Endothelial cell of umbilical vein (primary cell): ENCODE measurements around the gene ADGRG1. TPM values are rescaled to one million over a fixed set of nuclear protein-coding genes. Genes with fewer than 3 reads are reported as not detected.

Source experiments
- BruUV-seq: library from RNA; stranded (reverse); fragments of 400-500 nt; replicated peaks from 2 replicates; lab custom pipeline; 2021; lab: Mats Ljungman, UMichigan
- CTCF ChIA-PET: fragments of 300-600, 350-600 bp; sonication (Branson Sonifier 250); formaldehyde crosslinking; loops from one replicate; lab custom pipeline; 2021; ENCODE audit warnings: antibody characterized with exemption, inconsistent platforms; lab: Charles Lee
- POLR2A ChIA-PET: fragments of 300-600, 350-600 bp; sonication (Branson Sonifier 250); formaldehyde crosslinking; loops from one replicate; lab custom pipeline; 2021; ENCODE audit warnings: antibody characterized with exemption, inconsistent platforms; lab: Charles Lee
- DNase-seq: peaks from one replicate; pipeline ENCODE4 v3.0.0-alpha.2; 2011; ENCODE audit warnings: low read depth, low spot score
- FAIRE-seq: peaks from 2 replicates; lab custom pipeline; 2011; peaks lifted over from hg19 to GRCh38; lab: Jason Lieb, UNC
- H2AFZ ChIP-seq: 2 replicates; pipeline ENCODE4 v1.6.0; 2012; ENCODE audit warnings: low read depth, low read length, control low read depth, inconsistent platforms
- H3K27ac ChIP-seq: 2 replicates; pipeline ENCODE4 v1.5.1; 2011; ENCODE audit warnings: low read depth, mild to moderate bottlenecking, control low read depth, low read length, moderate library complexity; ENCODE audit not compliant: insufficient read depth
- H3K27me3 ChIP-seq, 2 experiments: 2 replicates each; pipeline versions ENCODE4 v1.6.0 to v1.6.1; 2011; ENCODE audit warnings: low read length in 2 of 2, mixed read lengths in 1 of 2; ENCODE audit not compliant: control insufficient read depth in 2 of 2, insufficient read depth in 2 of 2
- H3K36me3 ChIP-seq, 2 experiments: 2 replicates in 1 of 2; 3 replicates in 1 of 2; pipeline ENCODE4 v1.5.1; 2011; ENCODE audit warnings: low read length in 2 of 2, mild to moderate bottlenecking in 1 of 2, moderate library complexity in 1 of 2; ENCODE audit not compliant: control insufficient read depth in 2 of 2, insufficient read depth in 2 of 2; ENCODE audit errors: extremely low read depth in 1 of 2
- H3K4me1 ChIP-seq: 3 replicates; pipeline ENCODE4 v1.5.1; 2011; ENCODE audit warnings: mild to moderate bottlenecking, low read length; ENCODE audit not compliant: control insufficient read depth, insufficient read depth; ENCODE audit errors: extremely low read depth
- H3K4me2 ChIP-seq: 2 replicates; pipeline ENCODE4 v1.6.1; 2011; ENCODE audit warnings: low read length, control low read depth, mixed read lengths; ENCODE audit not compliant: insufficient read depth
- H3K4me3 ChIP-seq, 3 experiments: fragments of 200-600 bp in 1 of 3; sonication (generic), shearing (Covaris generic) in 1 of 3; replicated peaks in 1 of 3; 2 replicates each; pipeline ENCODE4 v1.5.1; 2011 to 2016; ENCODE audit warnings: control low read depth in 3 of 3, low read length in 3 of 3, mild to moderate bottlenecking in 2 of 3, inconsistent platforms in 1 of 3, low read depth in 1 of 3, moderate library complexity in 1 of 3; ENCODE audit not compliant: insufficient read depth in 1 of 3
- H3K79me2 ChIP-seq: 2 replicates; pipeline ENCODE4 v1.6.0; 2012; ENCODE audit warnings: low read length, inconsistent platforms; ENCODE audit not compliant: control insufficient read depth, insufficient read depth
- H3K9ac ChIP-seq: replicated peaks from 2 replicates; pipeline ENCODE3; 2011; ENCODE audit warnings: low read length, control low read depth; ENCODE audit not compliant: insufficient read depth; ENCODE audit errors: extremely low read depth
- H3K9me1 ChIP-seq: replicated peaks from 3 replicates; pipeline ENCODE4 v1.6.0; 2011; ENCODE audit warnings: mild to moderate bottlenecking, low read length; ENCODE audit not compliant: control insufficient read depth, insufficient read depth; ENCODE audit errors: extremely low read depth
- H3K9me3 ChIP-seq: replicated peaks from 2 replicates; pipeline ENCODE4 v1.5.1; 2012; ENCODE audit warnings: low read length, inconsistent platforms; ENCODE audit not compliant: control insufficient read depth, insufficient read depth
- H4K20me1 ChIP-seq: replicated peaks from 2 replicates; pipeline ENCODE3; 2011; ENCODE audit warnings: mild to moderate bottlenecking, low read length; ENCODE audit not compliant: control insufficient read depth, insufficient read depth; ENCODE audit errors: extremely low read depth
- EZH2 ChIP-seq: IDR thresholded peaks from 2 replicates; pipeline ENCODE4 v1.6.1; 2012; ENCODE audit warnings: borderline replicate concordance, low read depth, mild to moderate bottlenecking, moderate library complexity, low read length, inconsistent platforms; ENCODE audit not compliant: severe bottlenecking
- FOS ChIP-seq: IDR thresholded peaks from 2 replicates; pipeline ENCODE4 v1.6.1; 2011; ENCODE audit warnings: mild to moderate bottlenecking, low read length, moderate library complexity, borderline replicate concordance; ENCODE audit not compliant: insufficient read depth
- GATA2 ChIP-seq: IDR thresholded peaks from 2 replicates; pipeline ENCODE4 v1.7.0; 2011; ENCODE audit warnings: low read depth, mild to moderate bottlenecking, moderate library complexity, mixed read lengths, low read length; ENCODE audit not compliant: insufficient read length, insufficient read depth
- JUN ChIP-seq: IDR thresholded peaks from 2 replicates; pipeline ENCODE4 v1.6.1; 2011; ENCODE audit warnings: borderline replicate concordance, low read depth; ENCODE audit not compliant: insufficient read length, insufficient read depth
- MYC ChIP-seq: IDR thresholded peaks from one replicate; pipeline ENCODE4 v1.6.1; 2011; ENCODE audit warnings: mild to moderate bottlenecking, low read depth, low read length
- POLR2A ChIP-seq: IDR thresholded peaks from 2 replicates; pipeline ENCODE4 v1.6.1; 2012; ENCODE audit warnings: low read depth, mild to moderate bottlenecking, control low read depth, low read length
- POLR2AphosphoS5 ChIP-seq: IDR thresholded peaks from 2 replicates; pipeline ENCODE4 v1.6.1; 2012; ENCODE audit warnings: low read depth, mild to moderate bottlenecking, control low read depth, low read length, moderate library complexity; ENCODE audit not compliant: insufficient read depth
- dilution Hi-C: fragments of 300-500 bp; cut with MboI; formaldehyde crosslinking; loops from one replicate; pipeline ENCODE4 v1.15.0; 2019; ENCODE audit warnings: low sequenced_read_pairs; ENCODE audit not compliant: extremely low pct_ligation_motif_present
- intact Hi-C: fragments of 100-400 bp; cut with micrococcal nuclease; formaldehyde crosslinking; loops from one replicate; pipeline ENCODE4 v1.10.0; 2022
- polyA plus RNA-seq, 4 experiments: library from polyadenylated mRNA; depleted of rRNA in 3 of 4; stranded (reverse) in 3 of 4; unstranded in 1 of 4; fragments of >200 nt; gene quantifications; 2 replicates each; pipeline versions ENCODE4 v1.2.1 to v1.2.3, GENCODE V29; 2011 to 2012; ENCODE audit warnings: missing spikeins in 1 of 4
- total RNA-seq: library from RNA; stranded (reverse); gene quantifications from 2 replicates; pipeline ENCODE4 v1.2.3, GENCODE V29; 2021
- TF ChIP-seq, protein P1 (sequence below), 2 donors: IDR thresholded peaks; 1 replicate in 1 of 2; 2 replicates in 1 of 2; pipeline ENCODE4 v1.5.1; 2011; ENCODE audit warnings: low read length in 2 of 2, mild to moderate bottlenecking in 2 of 2, moderate library complexity in 2 of 2, control low read depth in 1 of 2, inconsistent platforms in 1 of 2, low read depth in 1 of 2; ENCODE audit not compliant: insufficient read depth in 1 of 2; ENCODE audit errors: extremely low read depth in 1 of 2
- TF ChIP-seq, protein P2 (sequence below): IDR thresholded peaks from 2 replicates; pipeline ENCODE4 v1.6.1; 2011; ENCODE audit not compliant: insufficient read depth, insufficient read length

ADGRG1 gene
- total and polyA plus RNA-seq, 2 donors (not counting 3 experiments of a cell fraction or from before 2014, with no cell fraction given): 45.6 to 92.5 TPM

DNA sequence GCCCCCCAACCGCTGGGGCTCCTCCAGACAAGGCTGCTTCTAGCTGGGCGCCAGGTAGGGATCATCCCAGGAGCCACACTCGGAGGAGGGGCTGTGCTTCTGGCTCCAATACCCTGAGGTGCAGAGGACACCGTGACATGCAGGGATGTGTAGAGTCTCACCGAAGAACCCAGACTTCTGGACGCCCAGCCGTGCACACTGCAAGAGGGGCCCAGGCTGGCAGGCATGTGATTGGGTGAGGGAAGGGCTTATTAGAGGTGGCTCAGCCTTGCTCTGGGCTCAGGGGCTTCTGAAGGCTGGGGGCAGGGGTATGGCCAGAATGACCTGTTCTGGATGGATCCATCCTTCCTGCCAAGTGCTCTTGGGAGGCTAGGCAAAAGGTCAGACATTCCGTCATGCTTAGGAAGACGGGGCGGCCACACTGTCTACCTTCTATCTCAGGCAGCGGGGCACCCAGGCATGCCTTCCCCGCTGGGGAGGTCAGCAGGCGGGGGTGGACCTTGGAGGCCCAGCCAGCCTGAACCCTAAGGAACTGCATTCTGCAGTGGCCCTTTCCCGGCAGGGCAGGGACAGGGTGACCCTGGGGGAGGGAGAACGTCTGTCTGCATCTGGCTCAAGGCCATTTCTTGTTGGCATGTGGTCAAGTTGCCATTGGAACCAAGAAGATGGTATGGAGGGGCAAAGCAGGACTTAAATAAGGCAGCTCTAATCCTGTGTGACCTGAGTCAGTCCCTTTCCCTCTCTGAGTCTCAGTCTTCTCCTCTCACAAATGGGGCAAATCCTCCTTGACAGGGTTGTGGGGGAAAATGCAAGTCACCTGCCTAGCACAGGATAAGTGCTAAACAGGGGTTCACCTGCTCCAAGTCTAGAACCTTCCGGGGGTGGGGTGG is 5.8 kb upstream of the ADGRG1 start:
- TF ChIP-seq, protein P1, sequence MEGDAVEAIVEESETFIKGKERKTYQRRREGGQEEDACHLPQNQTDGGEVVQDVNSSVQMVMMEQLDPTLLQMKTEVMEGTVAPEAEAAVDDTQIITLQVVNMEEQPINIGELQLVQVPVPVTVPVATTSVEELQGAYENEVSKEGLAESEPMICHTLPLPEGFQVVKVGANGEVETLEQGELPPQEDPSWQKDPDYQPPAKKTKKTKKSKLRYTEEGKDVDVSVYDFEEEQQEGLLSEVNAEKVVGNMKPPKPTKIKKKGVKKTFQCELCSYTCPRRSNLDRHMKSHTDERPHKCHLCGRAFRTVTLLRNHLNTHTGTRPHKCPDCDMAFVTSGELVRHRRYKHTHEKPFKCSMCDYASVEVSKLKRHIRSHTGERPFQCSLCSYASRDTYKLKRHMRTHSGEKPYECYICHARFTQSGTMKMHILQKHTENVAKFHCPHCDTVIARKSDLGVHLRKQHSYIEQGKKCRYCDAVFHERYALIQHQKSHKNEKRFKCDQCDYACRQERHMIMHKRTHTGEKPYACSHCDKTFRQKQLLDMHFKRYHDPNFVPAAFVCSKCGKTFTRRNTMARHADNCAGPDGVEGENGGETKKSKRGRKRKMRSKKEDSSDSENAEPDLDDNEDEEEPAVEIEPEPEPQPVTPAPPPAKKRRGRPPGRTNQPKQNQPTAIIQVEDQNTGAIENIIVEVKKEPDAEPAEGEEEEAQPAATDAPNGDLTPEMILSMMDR (IDR thresholded peaks at IDR 0.05; ENCODE audit: extremely low read depth in 1 of 2, insufficient read depth in 1 of 2, low read depth in 1 of 2, low read length in 2 of 2): no peak
- TF ChIP-seq GATA2 (no peak), POLR2A (no peak), POLR2AphosphoS5 (no peak), JUN (no peak), MYC (no peak), EZH2 (no peak), FOS (no peak)
- TF ChIP-seq, protein P2, sequence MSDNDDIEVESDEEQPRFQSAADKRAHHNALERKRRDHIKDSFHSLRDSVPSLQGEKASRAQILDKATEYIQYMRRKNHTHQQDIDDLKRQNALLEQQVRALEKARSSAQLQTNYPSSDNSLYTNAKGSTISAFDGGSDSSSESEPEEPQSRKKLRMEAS: no peak
- no peak for DNase-seq
- no peak overlapping the region for H2AFZ ChIP-seq
- CTCF ChIA-PET: interaction anchor here (0.8 to 1.2 kb wide), 5 partner anchors 12 to 31 kb away, joined by 3 to 4 read pairs (median 3); no protein-coding TSS in a partner anchor
- no peak overlapping the region for H3K4me2 ChIP-seq
- H3K79me2 ChIP-seq: no peaks in the 10 kb centered on the region
- H3K9me3 ChIP-seq: no peaks in the 10 kb centered on the region
- POLR2A ChIA-PET: no interaction called here
- intact Hi-C loops (no loop called here), dilution Hi-C loops (no loop called here)
- H3K9me1 ChIP-seq: no peaks in the 10 kb centered on the region
- no peaks in the 10 kb centered on the region for H4K20me1 ChIP-seq
- H3K27ac ChIP-seq: no peak overlapping the region
- H3K27me3 ChIP-seq: no peaks in the 10 kb centered on the region
- H3K36me3 ChIP-seq: no peaks in the 10 kb centered on the region
- no TSS peak for BruUV-seq
- H3K9ac ChIP-seq: no peak overlapping the region
- H3K4me3 ChIP-seq: no peak overlapping the region
- peaks cover 2% of the 10 kb centered on the region for H3K4me1 ChIP-seq
- no peak for FAIRE-seq
